HG03097 (cell line): Measurements from ENCODE around the gene ALG3.
"Not testable (repeated sequence)": the region's sequence is repeated elsewhere in the genome, so short reads cannot be mapped to it uniquely, and the experiment has no call there.

Experiments used
- ATAC-seq: cut with Tn5 transposase; IDR thresholded peaks from one replicate; pipeline ENCODE4 v1.9.1; 2021; ENCODE audit not compliant: unreplicated experiment, low FRiP score

Gene ALG3

DNA sequence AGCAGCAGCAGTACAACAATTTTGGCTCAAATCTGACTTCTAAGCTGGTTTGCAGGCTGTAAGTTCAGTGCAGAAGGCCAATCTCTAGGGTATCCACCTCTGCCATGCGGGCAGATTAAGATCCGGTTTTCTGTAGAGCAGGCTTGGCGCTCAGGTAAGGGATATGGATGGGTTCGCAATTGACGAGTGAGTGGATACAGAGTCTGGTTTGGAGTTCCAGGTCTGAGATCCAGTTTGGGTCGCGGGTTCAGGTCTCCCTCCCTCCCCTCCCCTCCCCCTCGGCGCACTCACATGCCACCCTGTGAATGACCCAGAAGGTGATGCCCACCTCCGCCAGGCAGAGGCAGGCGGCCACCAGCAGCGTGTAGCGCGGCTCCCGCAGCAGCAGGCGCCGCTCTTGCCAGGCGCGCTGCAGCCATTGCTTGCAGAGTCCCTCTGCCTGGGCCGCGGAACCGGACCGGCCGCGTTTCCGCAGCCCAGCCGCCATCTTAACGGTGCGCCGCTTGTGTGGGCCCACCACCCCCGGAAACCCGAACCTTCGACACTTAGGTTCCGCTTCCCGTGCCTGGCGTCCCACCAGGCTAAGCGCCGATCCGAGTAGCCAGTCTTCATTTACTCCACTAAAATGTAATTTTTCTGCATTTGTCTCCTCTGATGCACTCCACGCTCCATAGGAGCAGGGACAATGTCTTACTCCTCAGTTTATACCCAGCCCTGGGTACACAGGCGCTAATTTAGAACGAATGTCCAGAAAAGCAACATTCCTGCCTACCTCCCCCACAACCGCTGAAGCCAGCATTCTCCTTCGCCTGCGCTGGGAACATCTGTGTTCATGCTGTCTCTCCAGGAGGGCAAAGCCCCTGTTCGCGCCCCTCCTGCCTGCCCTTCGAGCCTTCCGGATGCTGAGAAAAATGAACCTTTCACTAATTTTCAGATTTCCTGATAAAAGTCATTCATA, at the start of gene ALG3:
ALG3 (minus strand) TSS at position 509 of the 958 bp plus-strand sequence; CDS start at position 487, 22 bp downstream.
- peak; percentile 47 for ATAC-seq

DNA sequence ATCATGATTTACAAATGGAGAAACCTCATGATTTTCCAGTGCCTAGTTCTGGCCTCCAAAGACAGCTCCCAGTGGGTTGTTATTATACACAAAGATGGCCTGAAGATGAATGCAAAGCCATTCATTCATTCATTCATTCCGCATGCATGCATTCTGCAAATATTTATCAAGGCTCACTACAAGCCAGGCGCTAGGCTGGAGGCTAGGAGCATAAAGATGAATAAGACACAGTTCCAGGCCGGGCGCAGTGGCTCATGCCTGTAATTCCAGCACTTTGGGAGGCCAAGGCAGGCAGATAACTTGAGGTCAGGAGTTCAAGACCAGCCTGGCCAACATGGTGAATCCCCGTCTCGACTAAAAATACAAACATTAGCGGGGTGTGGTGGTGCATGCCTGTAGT, 47.9 kb upstream of the ALG3 start:
- ATAC-seq: no peak

DNA sequence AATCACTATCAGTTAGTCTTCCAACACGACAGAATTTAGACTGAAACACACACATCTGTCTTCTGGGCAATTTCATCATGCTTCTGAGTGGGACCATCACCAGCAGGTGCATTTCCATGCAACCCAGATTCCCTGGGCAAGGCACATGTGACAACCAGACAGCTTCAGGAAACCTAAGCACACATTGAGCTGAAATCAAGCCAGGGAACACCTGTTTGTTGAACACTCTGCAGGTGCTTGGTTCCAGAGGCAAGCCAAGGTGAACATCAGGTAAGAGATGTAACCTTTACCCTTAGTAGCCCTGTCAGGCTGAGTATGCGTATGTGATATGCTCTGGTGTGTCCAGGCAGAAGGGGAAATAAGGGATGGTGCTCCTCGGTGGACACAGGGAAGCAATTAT, 47.0 kb upstream of the ALG3 start:
- ATAC-seq: no peak

- no peak for ATAC-seq
Observed at GRCh38 chr3:184291738-184292445, 43.1 kb upstream of the ALG3 start.

DNA sequence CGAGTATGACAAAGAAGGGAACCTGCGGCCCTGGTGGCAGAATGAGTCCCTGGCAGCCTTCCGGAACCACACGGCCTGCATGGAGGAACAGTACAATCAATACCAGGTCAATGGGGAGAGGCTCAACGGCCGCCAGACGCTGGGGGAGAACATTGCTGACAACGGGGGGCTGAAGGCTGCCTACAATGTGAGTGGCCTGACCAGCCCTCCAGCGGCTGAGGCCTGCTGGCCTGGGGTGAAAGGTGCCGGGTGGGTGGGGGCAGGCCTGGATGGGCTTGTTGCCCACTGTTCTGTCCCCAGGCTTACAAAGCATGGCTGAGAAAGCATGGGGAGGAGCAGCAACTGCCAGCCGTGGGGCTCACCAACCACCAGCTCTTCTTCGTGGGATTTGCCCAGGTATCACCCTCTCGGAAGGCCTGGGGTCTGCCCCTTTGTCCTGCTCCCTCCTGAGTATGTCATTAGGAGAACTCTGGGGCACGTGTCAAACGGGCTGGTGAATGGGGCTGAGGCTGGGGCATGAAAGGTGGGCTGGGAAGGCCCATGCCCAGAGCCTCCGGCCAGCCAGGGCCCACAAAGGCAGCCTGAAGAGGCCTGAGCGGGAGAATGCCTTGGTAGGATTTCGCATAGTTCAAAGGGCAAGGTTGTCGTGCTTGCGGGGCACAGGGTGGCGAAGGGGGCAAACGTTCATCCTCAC, 42.4 kb upstream of the ALG3 start:
- ATAC-seq: no peak

GRCh38 chr3:184290331-184290730, 41.6 kb upstream of the ALG3 start:
- no peak for ATAC-seq

DNA sequence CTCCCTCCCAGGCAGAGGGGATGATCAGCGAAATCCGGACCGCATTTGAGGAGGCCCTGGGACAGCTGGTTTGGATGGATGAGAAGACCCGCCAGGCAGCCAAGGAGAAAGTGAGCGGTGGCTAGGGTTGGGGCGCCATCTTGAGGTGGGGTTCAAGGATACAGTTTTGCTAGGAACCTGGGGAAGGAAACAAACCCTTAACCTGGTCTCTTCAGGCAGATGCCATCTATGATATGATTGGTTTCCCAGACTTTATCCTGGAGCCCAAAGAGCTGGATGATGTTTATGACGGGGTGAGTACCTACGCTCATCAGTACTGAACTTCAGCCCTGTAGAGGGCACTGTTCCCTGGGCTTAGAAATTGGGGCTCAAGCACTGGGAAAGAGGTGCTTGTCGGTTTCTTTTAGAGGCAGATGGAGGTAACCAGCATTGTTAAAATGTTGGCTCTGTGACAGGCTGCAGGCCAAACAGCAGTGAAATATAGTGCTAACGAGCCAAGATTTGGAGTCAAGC, 40.7 kb upstream of the ALG3 start:
- no peak for ATAC-seq

DNA sequence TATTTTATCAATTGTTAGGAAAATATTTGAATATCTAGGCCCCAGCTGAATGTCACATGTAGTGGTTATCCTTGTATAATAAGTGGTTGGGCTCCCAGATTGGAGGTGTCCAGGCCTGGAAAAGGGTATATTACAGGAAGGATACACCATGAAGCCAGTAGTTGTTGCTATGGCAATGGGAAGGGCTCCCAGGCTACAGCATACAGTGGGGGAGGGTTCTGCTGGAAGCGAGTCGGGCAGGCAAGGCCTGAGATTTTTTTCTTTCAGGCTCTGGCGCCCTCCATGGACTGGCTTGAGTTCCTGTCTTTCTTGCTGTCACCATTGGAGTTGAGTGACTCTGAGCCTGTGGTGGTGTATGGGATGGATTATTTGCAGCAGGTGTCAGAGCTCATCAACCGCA, 35.9 kb upstream of the ALG3 start:
- ATAC-seq: no peak

- ATAC-seq: no peak
Observed at GRCh38 chr3:184283681-184284080, 34.9 kb upstream of the ALG3 start.

DNA sequence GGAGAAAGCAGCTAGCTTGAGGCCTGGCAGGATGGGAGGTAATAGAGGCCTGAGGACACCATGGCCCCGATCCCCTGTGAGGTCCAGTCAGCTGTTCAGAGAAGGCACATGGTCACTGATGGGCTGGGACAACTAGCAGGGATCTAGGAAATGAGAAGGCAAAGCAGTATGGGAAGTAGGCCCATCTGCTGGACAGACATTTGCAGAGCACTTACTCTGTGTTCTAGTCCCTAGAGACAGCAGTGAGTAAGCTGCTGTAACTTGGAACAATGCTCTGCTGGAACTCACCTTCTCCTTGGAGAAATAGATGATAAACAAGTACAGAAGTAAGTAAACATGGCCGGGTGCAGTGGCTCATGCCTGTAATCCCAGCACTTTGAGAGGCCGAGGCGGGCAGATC, 34.2 kb upstream of the ALG3 start:
- no peak for ATAC-seq

DNA sequence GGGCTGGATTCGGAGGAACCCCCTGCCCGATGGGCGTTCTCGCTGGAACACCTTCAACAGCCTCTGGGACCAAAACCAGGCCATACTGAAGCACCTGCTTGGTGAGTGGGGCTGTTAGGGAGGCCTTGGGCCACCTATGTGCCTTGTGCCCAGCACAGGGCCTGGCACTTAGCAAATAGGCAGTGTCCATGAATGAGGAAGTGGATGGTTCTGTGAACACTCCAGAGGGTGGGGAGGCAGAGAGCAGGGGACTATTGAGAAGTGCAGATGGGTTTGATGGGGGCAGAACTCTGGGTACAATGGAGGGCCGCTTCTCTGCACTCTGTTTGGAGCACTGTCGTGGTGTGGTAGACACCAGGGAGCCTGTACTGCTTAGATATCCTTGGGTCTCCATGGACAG, 28.6 kb upstream of the ALG3 start:
- ATAC-seq: no peak

DNA sequence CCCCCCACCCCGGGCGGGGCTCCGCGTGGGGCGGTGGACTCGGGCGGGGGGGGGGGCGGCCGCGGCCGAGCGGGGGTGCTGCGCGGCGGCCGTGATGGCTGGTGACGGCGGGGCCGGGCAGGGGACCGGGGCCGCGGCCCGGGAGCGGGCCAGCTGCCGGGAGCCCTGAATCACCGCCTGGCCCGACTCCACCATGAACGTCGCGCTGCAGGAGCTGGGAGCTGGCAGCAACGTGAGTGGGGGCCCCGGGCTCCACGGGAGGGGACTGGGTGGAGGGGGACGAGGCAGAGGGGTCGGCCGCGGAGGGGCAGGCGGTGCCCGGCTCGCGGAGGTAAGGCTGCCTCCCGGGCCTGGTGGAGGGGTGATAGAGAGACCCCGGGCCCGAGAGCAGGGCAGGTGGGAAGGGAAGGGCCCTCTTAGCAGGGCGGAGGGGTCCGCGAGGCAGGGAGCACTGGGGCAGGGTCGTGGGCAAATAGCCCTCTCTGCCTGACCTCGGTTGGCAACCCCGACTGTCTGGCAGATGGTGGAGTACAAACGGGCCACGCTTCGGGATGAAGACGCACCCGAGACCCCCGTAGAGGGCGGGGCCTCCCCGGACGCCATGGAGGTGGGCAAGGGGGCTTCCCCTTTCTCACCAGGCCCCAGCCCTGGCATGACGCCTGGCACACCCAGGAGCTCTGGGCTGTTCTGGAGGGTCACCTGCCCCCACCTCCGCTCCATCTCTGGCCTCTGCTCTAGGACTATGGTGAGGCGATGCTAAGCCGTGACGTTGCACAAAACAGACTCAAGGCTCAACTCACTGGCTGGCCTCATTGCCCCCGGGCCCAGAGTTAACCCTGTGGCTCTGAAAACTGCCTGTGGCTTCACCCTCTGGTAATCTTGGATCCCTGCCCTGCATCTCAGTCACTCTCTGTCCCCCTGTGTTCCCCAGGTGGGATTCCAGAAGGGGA, 27.5 kb upstream of the ALG3 start, which contains the start of gene ECE2:
ECE2 (plus strand) TSS at position 62 of the 950 bp plus-strand sequence; CDS start at position 194, 132 bp downstream.
- no peak for ATAC-seq

DNA sequence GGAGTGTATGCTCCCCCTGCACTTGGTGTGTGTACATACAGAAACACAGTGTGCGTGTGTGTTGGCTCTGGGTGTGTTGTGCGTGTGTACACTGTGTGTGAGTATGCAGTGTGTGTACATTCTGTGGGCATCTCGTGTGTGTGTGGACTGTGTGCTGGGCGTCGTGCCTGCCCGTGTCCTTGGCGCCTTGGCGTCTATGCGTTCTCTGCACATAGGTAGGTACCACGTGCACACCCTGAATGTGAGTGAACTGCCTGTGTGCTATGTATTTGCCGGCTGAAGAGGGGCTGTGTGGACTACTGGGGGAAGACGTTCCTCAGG, 26.6 kb upstream of the ALG3 start:
- ATAC-seq: no peak

DNA sequence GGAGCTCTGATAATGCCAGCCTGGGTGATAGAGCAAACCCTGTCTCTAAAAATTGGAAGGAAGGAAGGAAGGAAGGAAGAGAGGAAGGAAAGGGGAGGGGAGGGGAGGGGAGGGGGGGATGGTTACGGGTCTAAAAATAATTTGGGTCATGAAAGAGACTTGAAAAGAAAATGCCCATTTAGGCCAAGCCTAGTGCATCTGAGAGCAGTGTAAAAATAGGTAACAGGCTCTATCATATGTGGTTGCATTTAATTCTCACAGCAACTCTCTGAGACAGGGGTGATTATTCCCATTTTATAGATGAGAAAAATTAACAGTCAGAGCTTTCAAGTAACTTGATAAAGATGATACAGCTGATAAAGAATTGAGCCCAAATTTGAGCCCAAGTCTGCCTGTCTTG, 23.5 kb upstream of the ALG3 start:
- ATAC-seq: no peak

DNA sequence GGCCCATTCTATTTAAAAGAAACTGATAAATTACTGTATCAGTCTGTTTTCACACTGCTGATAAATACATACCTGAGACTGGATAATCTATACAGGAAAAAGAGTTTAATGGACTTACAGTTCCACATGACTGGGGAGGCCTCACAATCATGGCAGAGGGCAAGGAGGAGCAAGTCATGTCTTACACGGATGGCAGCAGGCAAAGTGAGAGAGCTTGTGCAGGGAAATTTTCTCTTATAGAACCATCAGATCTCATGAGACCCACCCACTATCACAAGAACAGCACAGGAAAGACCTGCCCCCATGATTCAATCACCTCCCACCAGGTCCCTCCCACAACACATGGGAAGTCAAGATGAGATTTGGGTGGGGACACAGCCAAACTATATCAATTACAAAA, 18.5 kb upstream of the ALG3 start:
- ATAC-seq: not testable (repeated sequence)

DNA sequence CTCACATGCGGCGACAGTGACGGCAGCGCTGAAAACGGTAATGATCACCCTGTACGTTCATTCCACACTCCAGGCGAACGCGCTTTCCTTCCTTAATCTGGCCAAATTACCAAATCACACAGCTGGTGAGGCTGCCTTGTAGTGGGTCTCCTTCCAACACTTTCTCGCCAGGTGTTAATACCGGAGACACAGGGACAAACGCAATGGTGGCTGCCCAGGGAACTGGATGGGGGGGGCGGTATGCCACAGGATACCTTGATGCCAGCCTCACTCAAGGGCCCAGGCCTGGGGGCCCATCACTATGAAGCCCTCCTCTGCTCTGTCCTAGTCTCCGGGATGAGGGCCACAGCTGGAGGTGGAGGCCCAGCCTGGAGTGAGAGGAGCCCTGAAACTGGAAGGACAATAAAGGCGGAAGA, 14.0 kb upstream of the ALG3 start:
- ATAC-seq: no peak

- ATAC-seq: no peak
Observed at GRCh38 chr3:184261854-184262763, 13.3 kb upstream of the ALG3 start.

DNA sequence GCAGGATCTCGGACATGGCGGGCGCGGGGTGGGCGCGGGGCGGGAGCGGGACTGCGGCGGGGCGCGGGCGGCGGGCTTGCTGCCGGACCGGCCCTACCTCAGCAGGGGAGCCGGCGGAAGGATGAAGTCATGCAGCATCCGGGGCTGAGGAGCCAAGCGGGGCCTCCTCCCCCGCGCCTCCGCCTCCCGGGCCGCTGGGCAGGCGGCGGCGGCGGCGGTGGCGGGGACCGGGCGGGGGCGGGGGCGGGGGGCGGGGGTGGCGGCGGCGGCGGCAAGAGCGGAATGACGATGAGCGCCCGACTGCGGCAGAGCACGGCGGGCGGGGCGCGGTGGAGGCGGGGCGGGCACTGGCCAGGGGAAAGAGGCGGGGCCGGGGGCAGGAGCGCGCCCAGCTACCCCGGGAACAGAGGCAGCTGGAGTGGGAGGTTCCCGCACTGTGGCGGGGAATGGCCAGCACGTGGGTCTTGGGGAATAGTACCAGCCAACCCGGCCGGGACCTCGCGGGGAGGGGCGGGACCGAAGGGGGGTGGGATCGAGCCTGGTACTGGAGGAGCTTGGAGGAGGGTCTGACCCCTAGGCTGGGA, 12.6 kb upstream of the ALG3 start, which contains the start of gene CAMK2N2:
CAMK2N2 (minus strand) TSS at position 284 of the 584 bp plus-strand sequence; CDS start at position 16, 268 bp downstream.
- ATAC-seq: no peak
